Activated naive CD4-positive, alpha-beta T cell treated with anti-CD3 and anti-CD28 coated beads, Interleukin-2, amount 10 ng/mL, durations not matched to agents 7 days and 5 days (primary cell): ENCODE data around the gene PDGFA.
"Not testable (repeated sequence)": the region's sequence is repeated elsewhere in the genome, so short reads cannot be mapped to it uniquely, and the experiment has no call there.

Source experiments
- CTCF ChIA-PET: fragments of 350-600 bp; sonication (Branson Sonifier 250); formaldehyde crosslinking; loops from one replicate; lab custom pipeline; 2021; ENCODE audit warnings: antibody characterized with exemption; lab: Charles Lee
- DNase-seq: peaks from one replicate; pipeline ENCODE4 v3.0.0-alpha.2; 2020
- H3K27ac Mint-ChIP-seq: one replicate; pipeline ENCODE4 v1.8.0; 2021; ENCODE audit warnings: mild to moderate bottlenecking, moderate library complexity, mixed read lengths
- H3K27me3 Mint-ChIP-seq: one replicate; pipeline ENCODE4 v1.8.0; 2021; ENCODE audit warnings: mild to moderate bottlenecking, mixed read lengths
- H3K36me3 Mint-ChIP-seq: one replicate; pipeline ENCODE4 v1.8.0; 2021; ENCODE audit warnings: mixed read lengths
- H3K4me1 Mint-ChIP-seq: one replicate; pipeline ENCODE4 v1.8.0; 2021; ENCODE audit warnings: mixed read lengths
- H3K4me3 Mint-ChIP-seq: one replicate; pipeline ENCODE4 v1.8.0; 2021; ENCODE audit warnings: mild to moderate bottlenecking, moderate library complexity, mixed read lengths
- H3K9me3 Mint-ChIP-seq: one replicate; pipeline ENCODE4 v1.8.0; 2021; ENCODE audit warnings: mixed read lengths

PDGFA gene

DNA sequence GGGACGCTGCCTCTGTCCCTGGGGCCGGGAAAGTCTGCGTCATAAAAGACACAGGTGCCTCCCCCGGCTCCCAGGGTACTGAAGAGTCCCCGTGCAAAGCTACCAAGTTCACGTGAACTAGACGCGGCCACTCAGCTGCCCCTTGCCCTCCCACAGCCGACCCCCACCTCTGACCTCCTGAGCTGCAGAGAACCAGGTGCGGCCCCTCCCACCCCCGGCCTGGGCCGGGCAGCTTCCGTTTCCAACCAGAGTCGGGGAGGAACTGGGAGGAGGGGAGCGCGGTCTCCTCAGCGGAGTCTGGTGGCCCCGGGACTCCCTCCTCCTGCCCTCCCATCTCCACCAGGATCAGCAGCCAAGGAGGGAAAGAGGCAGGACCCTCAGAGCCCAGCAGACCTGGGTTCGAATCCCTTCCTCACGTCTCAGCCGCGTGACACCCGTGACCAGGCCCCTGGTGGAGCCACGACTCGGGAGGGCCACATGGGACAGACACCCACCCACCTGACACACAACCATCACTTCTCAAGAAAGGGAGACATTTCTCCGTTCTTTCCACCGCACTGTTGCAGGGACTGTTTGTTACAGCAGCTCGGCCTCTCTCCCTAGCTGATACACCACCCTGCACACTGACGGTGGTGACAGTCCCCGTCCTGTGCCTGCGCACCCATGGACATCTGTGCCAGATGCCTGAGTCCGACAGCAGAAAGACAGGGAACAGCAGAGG, 37.4 kb upstream of the PDGFA start:
- H3K27ac Mint-ChIP-seq: no peak overlapping the region
- no peaks in the 10 kb centered on the region for H3K4me1 Mint-ChIP-seq
- H3K36me3 Mint-ChIP-seq: no peaks in the 10 kb centered on the region
- no peak overlapping the region for H3K4me3 Mint-ChIP-seq
- H3K9me3 Mint-ChIP-seq: no peaks in the 10 kb centered on the region
- H3K27me3 Mint-ChIP-seq: no peaks in the 10 kb centered on the region
- CTCF ChIA-PET: no interaction called here
- no peak for DNase-seq

DNA sequence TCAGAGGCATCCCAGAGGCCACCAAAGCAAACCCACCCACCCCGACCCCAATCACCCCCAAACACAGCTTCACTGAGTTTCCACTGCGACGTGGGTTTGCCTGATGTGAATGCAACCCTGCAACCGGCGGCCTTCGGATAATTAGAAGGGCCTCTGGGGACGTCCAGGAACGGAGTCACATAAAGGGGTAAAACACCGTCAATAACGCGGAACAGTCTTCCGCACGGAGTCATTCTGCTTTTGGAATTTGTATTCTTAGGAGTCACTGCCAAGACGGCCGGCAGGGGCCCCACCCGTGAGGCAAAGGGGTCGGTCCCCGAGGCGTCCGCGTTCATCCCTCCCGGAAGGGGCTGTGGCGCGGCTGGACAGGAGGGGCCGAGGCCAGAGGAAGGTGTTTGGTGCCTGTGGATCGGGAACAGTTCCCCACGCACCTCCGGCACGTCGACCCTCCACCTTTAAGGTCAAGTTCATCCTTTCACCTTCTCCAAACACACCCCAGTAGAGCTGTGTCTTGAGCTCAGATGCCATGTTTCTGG, 36.7 kb upstream of the PDGFA start:
- CTCF ChIA-PET: no interaction called here
- no peak overlapping the region for H3K27ac Mint-ChIP-seq
- no peaks in the 10 kb centered on the region for H3K27me3 Mint-ChIP-seq
- no peaks in the 10 kb centered on the region for H3K9me3 Mint-ChIP-seq
- H3K4me1 Mint-ChIP-seq: no peaks in the 10 kb centered on the region
- no peak overlapping the region for H3K4me3 Mint-ChIP-seq
- DNase-seq: no peak
- no peaks in the 10 kb centered on the region for H3K36me3 Mint-ChIP-seq

DNA sequence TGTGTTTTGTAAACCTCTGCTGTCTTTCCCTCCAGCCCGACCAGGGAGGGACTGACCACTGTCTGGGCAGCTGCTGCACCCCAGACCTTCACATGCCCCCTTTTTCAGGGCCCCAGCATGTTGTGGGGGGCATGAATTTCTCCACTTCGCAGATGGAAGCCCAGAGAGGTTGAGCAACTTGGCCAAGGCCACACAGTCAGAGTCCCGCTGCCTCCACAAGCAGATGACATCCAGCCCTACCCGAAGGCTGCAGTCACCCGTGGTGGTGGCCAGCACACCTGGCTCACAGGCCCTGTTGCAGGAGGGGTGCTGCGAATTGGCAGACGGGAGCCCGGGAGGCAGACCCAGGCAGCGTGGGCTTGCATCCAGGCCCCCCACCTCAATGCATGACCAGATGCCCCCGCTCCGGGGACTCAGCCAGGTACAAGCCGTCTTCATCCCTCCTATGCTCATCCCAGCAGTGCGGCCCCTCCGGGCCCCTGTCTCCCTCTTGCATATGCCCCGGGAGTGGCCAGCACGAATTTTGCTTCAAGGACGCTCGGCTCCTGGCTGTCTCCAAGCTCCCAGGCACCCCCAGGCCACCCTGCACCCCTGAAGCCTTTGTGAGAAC, 36.0 kb upstream of the PDGFA start:
- no peaks in the 10 kb centered on the region for H3K27me3 Mint-ChIP-seq
- H3K36me3 Mint-ChIP-seq: no peaks in the 10 kb centered on the region
- no peak for DNase-seq
- no peak overlapping the region for H3K4me3 Mint-ChIP-seq
- no peaks in the 10 kb centered on the region for H3K9me3 Mint-ChIP-seq
- no peak overlapping the region for H3K27ac Mint-ChIP-seq
- CTCF ChIA-PET: no interaction called here
- no peaks in the 10 kb centered on the region for H3K4me1 Mint-ChIP-seq

DNA sequence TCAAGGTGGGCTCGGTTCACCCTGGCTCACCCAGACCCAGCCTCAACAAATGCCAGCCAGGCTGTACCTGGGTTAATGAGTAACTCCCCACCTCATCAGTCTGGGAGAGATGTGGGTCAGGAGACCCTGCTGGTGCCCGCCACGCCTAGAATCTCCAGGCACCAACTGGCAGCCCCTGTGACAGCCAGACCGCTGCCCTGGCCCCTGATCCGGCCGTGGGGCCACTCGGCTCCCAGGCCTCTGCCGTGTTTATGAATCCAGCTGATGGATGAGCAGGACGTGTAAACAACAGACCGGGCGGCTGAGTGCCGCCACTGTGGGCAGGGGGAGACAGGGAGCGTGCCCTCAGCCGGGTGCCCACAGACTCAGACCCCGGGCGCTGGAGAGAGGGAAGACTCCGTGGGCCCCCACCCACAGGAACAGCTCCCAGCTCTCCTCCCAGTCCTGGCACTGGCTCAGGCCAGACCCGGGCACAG, 34.0 kb upstream of the PDGFA start:
- CTCF ChIA-PET: no interaction called here
- Mint-ChIP-seq H3K4me1 (no peaks in the 10 kb centered on the region), H3K36me3 (peaks cover 1% of the 10 kb centered on the region), H3K27me3 (no peaks in the 10 kb centered on the region), H3K27ac (no peak overlapping the region), H3K9me3 (no peaks in the 10 kb centered on the region), H3K4me3 (no peak overlapping the region)
- no peak for DNase-seq

DNA sequence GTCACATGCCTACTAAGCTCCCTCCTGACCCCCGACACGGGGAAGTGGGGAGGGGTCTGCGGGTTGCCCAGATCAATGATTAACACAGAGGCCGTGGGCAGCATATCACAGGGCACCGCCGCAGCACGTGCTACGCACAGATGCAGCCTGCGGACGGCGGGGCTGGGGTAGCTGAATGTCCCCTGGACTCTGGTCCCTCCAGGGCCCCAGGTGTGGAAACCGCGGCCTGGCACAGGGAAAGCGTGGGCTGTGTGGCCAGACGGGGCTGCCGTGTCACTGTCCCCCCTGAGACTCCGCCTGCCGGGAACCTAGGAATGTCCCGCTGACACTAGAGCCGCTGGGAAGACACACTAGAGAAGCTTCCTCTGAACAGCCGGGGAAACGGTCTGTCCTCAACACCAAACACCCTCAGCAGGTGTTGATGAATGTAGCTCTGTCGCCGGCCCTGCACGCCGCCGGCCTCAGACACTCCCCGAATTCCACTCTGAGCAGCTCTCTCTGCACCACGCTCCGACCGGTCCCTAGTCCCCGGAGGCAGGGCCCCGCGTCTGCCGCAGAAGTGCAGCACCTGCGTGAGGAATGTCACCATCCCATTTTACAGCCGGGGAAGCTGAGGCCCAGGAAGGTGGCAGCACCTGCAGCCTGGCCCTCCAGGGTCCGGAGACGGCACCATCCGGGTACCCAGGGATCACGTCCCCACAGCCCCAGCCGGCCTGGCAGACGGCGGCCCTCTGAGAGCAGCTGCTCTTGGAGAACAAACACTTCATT, 33.4 kb upstream of the PDGFA start:
- CTCF ChIA-PET: no interaction called here
- no peak overlapping the region for H3K4me3 Mint-ChIP-seq

DNA sequence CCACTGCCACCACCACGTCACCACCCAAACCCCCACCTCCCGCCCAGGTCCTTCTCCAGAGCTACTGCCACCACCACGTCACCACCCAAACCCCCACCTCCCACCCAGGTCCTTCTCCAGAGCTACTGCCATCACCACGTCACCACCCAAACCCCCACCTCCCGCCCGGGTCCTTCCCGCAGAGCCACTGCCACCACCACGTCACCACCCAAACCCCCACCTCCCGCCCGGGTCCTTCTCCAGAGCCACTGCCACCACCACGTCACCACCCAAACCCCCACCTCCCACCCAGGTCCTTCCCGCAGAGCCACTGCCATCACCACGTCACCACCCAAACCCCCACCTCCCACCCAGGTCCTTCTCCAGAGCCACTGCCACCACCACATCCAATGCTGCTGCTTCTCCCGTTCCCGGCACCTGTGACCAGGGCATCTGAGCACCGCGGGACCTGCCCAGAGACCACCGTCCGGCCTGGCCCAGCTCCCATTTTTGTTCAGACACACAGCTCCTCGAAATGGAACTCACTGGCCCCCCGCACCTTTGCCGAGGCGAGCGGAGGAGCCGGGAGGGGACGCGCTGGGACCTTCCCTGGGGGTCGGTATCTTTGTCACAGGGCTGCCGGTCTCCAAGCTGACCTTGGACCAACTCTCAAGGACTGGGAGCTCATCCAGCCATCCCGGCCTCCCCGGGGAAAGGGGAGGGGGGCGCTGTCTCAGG, 32.7 kb upstream of the PDGFA start:
- DNase-seq, H3K4me3 Mint-ChIP-seq, H3K27me3 Mint-ChIP-seq, H3K36me3 Mint-ChIP-seq, H3K9me3 Mint-ChIP-seq, H3K27ac Mint-ChIP-seq, H3K4me1 Mint-ChIP-seq, CTCF ChIA-PET: not testable (repeated sequence)

More for the DNA sequence above, 33.4 kb upstream of the PDGFA start:
- no peak for DNase-seq
- Mint-ChIP-seq H3K4me1 (no peaks in the 10 kb centered on the region), H3K27me3 (no peaks in the 10 kb centered on the region), H3K9me3 (no peaks in the 10 kb centered on the region), H3K36me3 (peaks cover 1% of the 10 kb centered on the region), H3K27ac (no peak overlapping the region)

DNA sequence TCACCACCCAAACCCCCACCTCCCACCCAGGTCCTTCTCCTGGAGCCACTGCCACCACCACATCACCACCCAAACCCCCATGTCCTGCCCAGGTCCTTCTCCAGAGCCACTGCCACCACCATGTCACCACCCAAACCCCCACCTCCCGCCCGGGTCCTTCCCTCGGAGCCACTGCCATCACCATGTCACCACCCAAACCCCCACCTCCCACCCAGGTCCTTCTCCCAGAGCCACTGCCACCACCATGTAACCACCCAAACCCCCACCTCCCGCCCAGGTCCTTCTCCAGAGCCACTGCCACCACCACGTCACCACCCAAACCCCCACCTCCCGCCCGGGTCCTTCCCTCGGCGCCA, 31.9 kb upstream of the PDGFA start:
- H3K27ac Mint-ChIP-seq, DNase-seq, H3K9me3 Mint-ChIP-seq, H3K4me1 Mint-ChIP-seq, H3K27me3 Mint-ChIP-seq, CTCF ChIA-PET, H3K4me3 Mint-ChIP-seq, H3K36me3 Mint-ChIP-seq: not testable (repeated sequence)

DNA sequence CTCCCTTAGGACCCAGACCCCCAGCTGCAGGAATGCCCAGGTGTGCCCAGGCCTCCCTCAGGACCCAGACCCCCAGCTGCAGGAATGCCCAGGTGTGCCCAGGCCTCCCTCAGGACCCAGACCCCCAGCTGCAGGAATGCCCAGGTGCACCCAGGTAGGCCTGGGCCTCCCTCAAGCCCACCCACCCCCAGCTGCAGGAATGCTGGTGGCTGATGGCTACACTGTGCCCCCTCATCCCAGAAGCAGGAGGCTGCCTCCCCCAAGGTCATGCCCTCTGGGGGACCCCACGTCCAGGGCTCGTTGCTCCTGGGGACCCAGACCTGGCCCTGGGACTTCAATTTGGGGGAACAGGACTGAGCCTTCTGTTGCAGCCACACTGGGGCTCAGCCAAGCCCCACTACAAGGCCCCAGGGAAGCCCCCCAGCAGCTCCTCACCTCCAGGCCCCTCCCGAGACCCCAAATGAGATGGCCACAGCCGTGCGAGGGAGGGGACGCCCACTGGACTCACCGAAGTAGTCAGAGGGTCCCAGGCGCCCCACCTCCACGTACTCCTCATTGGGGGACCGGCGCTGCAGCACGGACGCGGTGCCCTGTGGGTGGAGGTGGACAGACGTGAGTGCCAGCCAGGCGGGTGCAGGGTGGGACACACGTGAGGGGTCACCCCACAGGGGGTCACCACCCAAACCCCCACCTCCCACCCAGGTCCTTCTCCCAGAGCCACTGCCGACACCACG, 31.4 kb upstream of the PDGFA start:
- Mint-ChIP-seq H3K4me1 (no peaks in the 10 kb centered on the region), H3K36me3 (peaks cover 1% of the 10 kb centered on the region), H3K9me3 (no peaks in the 10 kb centered on the region), H3K27me3 (no peaks in the 10 kb centered on the region), H3K27ac (no peak overlapping the region), H3K4me3 (no peak overlapping the region)
- DNase-seq: no peak
- CTCF ChIA-PET: no interaction called here

DNA sequence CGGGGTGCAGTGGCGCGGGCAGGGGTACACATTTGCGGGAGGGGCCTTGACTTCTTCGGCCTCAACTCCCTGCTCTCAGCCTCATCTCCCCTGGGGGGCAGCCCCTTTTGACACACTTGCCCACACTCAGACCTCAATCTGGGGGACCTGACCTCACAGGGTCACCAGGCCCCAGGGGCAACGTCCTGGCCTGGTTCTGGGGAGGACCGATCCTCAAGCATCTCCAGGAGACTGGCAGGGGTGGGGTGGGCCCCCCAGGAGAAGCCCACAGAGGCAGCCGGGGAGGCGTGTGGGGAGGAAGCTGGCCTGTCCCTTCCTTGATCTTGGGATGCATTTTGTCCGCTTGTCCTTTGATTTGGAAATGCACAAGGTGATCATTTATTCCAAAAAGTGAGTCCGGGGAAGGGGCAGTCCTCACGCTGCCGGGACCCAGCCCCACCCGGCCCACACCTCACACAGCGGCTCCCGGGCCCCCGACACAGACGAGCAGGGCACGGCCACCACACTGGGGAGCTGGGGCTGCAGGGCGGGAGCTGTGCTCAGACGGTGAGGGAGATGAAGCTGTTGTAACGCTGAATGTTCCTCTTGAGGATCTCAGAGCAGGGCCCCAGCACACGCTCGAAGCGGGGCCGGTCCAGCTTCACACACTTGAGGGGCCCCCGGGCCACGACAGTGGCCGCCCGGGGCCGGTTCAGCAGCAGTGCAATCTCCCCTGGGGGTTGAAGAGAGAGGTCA, 30.4 kb upstream of the PDGFA start:
- H3K36me3 Mint-ChIP-seq: peaks cover 1% of the 10 kb centered on the region

DNA sequence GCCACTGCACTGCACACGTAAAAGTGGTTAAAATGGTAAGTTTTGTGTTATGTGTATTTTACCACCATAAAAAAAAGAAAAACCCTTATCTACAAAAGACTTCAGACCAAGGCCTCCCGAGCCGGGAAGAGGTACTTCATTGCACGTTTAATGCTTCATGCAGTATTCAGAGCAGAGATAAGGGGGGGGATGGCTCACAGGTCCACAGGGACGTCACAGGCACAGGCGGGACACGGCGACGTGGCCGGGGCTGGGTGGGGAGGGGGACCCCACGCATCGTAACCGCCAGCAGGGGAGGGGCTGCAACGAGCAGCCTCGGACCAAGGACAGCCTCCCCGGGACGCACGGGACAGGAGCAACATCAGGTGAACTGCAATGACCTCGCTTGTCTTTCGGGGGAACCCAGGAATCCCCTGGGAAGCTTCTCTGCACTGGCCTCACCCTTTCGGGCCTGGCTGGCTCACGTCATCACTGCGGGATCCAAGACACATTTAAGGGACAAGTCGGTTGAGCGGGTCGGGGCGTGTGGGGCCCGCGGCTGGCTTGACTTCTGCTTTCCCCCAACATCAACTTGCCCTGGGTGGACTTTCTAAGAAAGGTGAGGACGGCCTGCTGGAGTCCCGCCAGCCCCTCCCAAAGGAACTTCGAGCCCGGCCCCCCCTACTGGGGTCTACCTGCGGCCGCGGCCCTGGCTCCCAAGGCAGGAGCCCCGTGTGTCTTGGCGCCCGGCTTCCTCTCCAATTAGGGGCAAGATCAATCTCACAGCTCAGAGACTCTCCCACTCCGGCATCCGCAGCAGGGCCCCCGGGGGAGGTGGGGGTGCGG, 29.6 kb upstream of the PDGFA start:
- Mint-ChIP-seq H3K4me3 (no peak overlapping the region), H3K27me3 (no peaks in the 10 kb centered on the region), H3K36me3 (peaks cover 1% of the 10 kb centered on the region), H3K4me1 (no peaks in the 10 kb centered on the region), H3K9me3 (peaks cover 3% of the 10 kb centered on the region), H3K27ac (no peak overlapping the region)
- CTCF ChIA-PET: no interaction called here
- no peak for DNase-seq

More for the DNA sequence above, 30.4 kb upstream of the PDGFA start:
- Mint-ChIP-seq H3K27me3 (no peaks in the 10 kb centered on the region), H3K27ac (no peak overlapping the region), H3K4me3 (no peak overlapping the region), H3K9me3 (peaks cover 3% of the 10 kb centered on the region), H3K4me1 (no peaks in the 10 kb centered on the region)
- no peak for DNase-seq
- CTCF ChIA-PET: no interaction called here

DNA sequence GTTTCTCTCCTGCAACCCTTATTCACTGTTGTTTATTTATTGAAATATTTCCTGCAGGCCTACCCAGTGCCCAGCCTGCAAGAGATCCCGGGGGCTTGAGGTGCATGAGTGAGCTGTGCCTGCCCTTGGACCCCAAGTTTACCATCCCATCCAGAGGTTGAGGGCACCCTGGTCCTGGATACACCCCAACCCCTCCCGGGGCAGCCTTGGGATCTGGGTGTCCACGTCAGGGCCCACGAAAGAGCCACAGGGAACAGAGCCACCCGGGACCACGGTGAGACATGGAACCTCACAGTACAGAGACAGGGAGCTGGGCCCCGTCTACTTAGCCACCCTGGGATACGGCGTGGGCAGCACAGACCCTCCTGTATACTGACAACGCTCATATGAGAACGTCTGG, 28.8 kb upstream of the PDGFA start:
- H3K9me3 Mint-ChIP-seq: peaks cover 3% of the 10 kb centered on the region
- CTCF ChIA-PET: no interaction called here
- no peak for DNase-seq
- no peaks in the 10 kb centered on the region for H3K27me3 Mint-ChIP-seq
- no peak overlapping the region for H3K27ac Mint-ChIP-seq
- H3K4me1 Mint-ChIP-seq: no peaks in the 10 kb centered on the region
- H3K4me3 Mint-ChIP-seq: no peak overlapping the region
- peaks cover 1% of the 10 kb centered on the region for H3K36me3 Mint-ChIP-seq

DNA sequence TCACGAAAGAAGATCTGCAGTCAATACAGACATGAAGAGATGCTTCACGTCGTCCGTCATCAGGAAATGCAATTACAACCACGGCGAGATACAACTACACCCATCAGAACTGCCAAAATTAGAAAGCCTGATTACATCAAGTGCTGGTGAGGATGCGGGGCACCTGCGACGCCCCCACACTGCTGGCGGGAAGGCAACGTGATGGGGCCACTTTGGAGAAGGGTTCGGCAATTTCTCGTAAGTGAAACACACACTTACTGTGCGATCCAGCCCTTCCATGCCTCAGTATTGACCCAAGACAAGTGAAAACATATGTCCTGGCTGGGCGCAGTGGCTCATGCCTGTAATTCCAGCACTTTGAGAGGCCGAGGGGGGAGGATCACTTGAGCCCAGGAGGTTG, 25.8 kb upstream of the PDGFA start:
- no peak for DNase-seq
- CTCF ChIA-PET: no interaction called here
- Mint-ChIP-seq H3K4me1 (peaks cover 3% of the 10 kb centered on the region), H3K36me3 (peaks cover 1% of the 10 kb centered on the region), H3K4me3 (no peak overlapping the region), H3K9me3 (peaks cover 3% of the 10 kb centered on the region), H3K27me3 (no peaks in the 10 kb centered on the region), H3K27ac (no peak overlapping the region)
